GM18951 (cell line): ENCODE measurements around the gene FOXRED2.
"Not testable (repeated sequence)": the region's sequence is repeated elsewhere in the genome, so short reads cannot be mapped to it uniquely, and the experiment has no call there.

Experiments
- POLR2A ChIP-seq: IDR thresholded peaks from 4 replicates; pipeline ENCODE4 v1.6.1; 2011; ENCODE audit warnings: mild to moderate bottlenecking; ENCODE audit not compliant: insufficient read length, insufficient read depth; ENCODE audit errors: extremely low read depth
- in situ Hi-C: fragments of 300-500 bp; cut with MboI; formaldehyde crosslinking; loops from one replicate; pipeline ENCODE4 v1.12.0; 2022; ENCODE audit warnings: low sequenced_read_pairs, mixed read lengths, inconsistent platforms; ENCODE audit not compliant: unreplicated experiment

FOXRED2 gene

DNA sequence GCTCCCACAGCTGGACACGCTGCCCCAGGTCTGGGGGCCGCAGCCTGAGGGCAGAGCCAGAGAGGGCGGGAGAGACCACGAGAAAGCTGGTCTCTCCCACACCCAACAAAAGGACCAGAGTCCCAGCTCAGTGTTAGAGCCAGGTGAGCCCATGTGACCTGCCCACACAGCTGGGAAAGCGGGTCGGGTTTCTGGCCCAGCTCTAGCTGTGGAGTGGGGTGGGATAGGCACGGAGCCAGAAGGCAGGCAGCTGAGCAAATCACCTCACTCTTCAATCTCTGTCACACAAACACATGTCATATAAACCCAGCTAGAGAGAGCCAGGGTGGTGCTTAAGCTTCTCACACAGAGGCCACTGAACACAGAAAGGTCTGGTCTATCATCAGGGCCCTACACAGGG, 29.9 kb upstream of the FOXRED2 start:
- no peak for TF ChIP-seq POLR2A
- in situ Hi-C loops, result no loop called here

- in situ Hi-C loops, result not testable (repeated sequence)
These were observed 26.5 kb upstream of the FOXRED2 start for GRCh38 chr22:36533320-36533719.

DNA sequence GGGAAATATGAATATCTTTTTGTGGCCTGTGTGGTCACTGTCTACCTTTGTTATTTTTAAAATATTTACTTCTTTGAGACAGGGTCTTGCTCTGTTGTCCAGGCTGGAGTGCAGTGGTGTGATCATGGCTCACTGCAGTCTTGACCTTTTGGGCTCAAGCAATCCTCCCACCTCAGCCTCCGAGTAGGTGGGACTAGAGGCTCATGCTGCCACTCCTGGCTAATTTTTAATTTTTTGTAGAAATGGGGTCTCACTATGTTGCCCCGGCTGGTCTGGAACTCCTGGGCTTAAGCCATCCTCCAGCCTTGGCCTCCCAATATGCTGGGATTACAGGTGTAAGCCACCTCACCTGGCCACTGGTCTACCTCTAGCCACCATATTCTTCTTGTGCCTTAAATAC, 25.6 kb upstream of the FOXRED2 start:
- in situ Hi-C loops, result no loop called here
- TF ChIP-seq POLR2A, result no peak

- TF ChIP-seq POLR2A, result peak; percentile 89
These were observed 22.2 kb upstream of the FOXRED2 start, which contains the start of gene EIF3D for GRCh38 chr22:36528795-36529751. TSS of gene EIF3D (minus strand) at chr22:36529166. CDS start at chr22:36526121, 3,045 bp downstream.

DNA sequence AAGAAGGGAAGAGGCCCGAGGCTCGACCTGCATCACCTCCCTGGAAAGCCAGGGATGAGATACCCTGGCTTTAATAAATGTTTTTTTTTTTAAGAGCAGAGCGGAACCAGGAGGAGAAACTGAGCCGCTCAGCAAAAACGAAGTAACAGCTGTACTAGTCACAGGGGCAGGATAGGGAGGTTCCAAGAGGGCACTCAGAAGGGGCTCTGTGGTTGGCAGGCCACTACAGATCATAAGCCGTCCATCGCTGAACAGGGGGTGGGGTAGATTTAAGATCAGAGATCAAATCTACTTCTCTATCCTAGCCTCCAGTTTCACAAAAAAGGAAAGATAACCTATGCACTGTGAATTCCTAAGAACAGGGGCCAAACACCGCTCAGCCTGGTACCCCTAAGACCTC, 21.5 kb upstream of the FOXRED2 start:
- no peak for TF ChIP-seq POLR2A
- in situ Hi-C loops, result no loop called here

More at GRCh38 chr22:36528795-36529751, 22.2 kb upstream of the FOXRED2 start, which contains the start of gene EIF3D:
- in situ Hi-C loops, result no loop called here

- TF ChIP-seq POLR2A, result no peak
- in situ Hi-C loops, result no loop called here
These were observed 15.8 kb upstream of the FOXRED2 start for GRCh38 chr22:36522662-36523061.

GRCh38 chr22:36520423-36520822, 13.6 kb upstream of the FOXRED2 start:
- in situ Hi-C loops, result no loop called here
- no peak for TF ChIP-seq POLR2A

- in situ Hi-C loops, result not testable (repeated sequence)
These were observed 13.1 kb upstream of the FOXRED2 start for GRCh38 chr22:36519906-36520305.

DNA sequence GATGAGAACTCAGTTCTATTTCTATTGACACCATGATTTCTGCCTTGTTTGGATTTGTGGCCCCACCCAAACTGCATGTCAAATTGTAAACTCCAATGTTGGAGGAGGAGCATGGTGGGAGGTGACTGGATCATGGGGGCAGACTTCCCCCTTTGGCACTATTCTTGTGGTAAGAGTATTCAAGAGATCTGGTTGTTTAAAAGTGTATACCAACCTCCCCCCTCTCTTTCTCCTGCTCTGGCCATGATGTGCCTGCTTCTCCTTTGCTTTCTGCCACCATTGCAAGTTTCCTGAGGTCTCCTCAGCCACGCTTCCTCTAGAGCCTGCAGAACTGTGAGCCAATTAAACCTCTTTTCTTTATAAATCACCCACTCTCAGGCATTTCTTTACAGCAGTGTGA, 7.9 kb upstream of the FOXRED2 start:
- TF ChIP-seq POLR2A, result no peak
- in situ Hi-C loops, result no loop called here

GRCh38 chr22:36512991-36513390, 6.2 kb upstream of the FOXRED2 start:
- no peak for TF ChIP-seq POLR2A
- in situ Hi-C loops, result no loop called here

GRCh38 chr22:36512333-36512732, 5.5 kb upstream of the FOXRED2 start:
- in situ Hi-C loops, result no loop called here
- TF ChIP-seq POLR2A, result no peak

DNA sequence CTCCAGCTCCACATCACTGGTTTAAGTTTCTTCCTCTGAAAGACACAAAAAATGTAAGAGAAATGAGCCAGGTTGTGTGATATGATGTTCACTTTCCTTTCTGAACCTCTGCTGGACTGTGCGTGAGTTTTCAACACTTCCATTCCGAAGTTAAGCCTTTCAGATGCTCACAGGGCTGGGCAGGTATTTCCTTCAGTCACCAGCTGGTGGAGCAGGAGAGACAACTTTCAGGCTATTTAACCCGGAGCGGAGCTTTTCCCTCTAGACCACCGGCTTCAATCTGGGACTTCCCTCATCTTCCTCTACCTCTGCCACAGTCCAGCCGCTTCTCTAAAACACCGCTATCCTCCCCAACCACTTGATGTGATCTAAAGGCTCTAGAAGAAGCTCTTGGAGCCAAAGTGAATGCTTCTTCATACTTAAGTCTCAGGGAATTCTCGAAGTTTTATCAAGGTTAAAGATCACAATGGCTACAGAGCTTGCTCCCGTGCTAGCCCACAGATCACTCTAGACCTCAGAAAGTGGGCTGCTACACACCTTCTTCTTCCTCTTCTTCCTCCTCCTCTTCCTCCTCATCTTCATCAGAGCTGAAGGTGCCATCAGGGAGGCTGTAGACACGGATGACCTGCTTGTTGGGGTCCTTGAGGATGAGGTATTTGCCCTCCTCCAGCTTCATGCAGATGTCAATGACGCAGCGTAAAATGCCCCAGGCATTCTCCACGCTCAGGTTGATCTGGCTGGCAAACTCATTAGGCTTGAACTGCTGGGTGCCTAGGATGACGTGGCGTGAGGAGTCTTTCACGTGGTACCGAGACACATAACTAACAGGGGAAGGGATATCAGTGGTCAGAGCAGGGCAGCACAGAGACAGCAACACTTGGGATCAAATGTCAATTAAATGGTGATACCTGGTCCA, 4.4 kb upstream of the FOXRED2 start:
- in situ Hi-C loops, result no loop called here
- no peak for TF ChIP-seq POLR2A

DNA sequence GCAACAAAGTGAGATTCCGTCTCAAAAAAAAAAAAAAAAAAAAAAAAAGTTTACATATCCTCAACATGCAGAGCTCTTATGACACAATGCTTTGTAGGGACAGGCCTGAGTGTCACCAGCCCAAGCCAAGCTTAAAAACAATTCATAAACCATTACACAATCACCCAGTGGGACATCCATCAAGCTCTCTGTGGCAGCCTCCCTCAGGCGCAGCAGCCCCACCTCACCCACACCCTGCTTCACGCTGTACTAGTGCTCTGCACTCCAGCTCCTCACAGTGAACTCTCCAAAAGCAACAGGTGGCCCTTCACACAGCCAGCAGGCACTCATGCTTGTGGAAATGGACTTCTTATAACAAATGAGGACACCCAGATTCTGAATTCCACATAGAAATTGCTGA, 3.5 kb upstream of the FOXRED2 start:
- no peak for TF ChIP-seq POLR2A
- in situ Hi-C loops, result no loop called here

DNA sequence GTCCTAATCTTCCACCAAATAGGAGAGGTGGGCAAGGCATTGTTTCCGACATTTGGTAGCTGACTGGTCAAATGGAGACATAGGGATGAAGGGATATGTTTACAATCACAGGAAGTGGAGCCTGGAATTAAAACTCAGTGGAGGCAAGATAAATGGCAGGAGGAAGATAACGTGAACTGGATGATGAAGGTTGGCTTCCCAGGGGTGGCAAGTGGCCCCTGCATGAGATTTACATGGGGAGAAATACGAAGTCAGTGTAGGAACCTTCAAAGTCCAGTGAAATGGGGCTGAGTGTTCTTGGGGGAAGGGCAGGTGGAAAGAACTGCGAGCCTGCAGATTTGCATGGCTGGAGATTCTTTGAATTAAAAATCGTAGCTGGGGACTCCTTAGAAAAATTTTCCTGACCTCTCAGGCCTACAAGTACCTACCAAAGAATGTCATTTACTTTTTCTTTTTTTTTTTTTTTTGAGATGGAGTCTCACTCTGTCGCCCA, 724 bp upstream of the FOXRED2 start:
- in situ Hi-C loops, result no loop called here
- TF ChIP-seq POLR2A, result no peak
